Transverse colon (tissue), 4 donors: ENCODE measurements around the gene ADH5. TPM values are rescaled to one million over a fixed set of nuclear protein-coding genes. Genes with fewer than 3 reads are reported as not detected.
A peak's percentile ranks its signal among the peaks of the same experiment; 100 is the strongest.
"Not testable (repeated sequence)": the region's sequence is repeated elsewhere in the genome, so short reads cannot be mapped to it uniquely, and the experiment has no call there.

ENCODE experiments used
- DNase-seq: peaks from one replicate; pipeline ENCODE4 v3.0.0-alpha.2; 2019
- H3K27ac ChIP-seq, 4 donors: fragments of 200-600 bp; sonication (generic); 2 replicates each; pipeline ENCODE4 v1.5.1; 2016 to 2018; ENCODE audit warnings: inconsistent platforms in 4 of 4
- H3K27me3 ChIP-seq: fragments of 200-600 bp; sonication (generic); 2 replicates; pipeline ENCODE4 v1.5.1; 2017; ENCODE audit warnings: inconsistent platforms
- H3K36me3 ChIP-seq, 4 donors: fragments of 200-600 bp; sonication (generic); 2 replicates each; pipeline ENCODE4 v1.5.1; 2017 to 2019; ENCODE audit warnings: inconsistent platforms in 4 of 4
- H3K4me1 ChIP-seq, 4 donors: fragments of 200-600 bp; sonication (generic); 2 replicates each; pipeline ENCODE4 v1.5.1; 2017 to 2020; ENCODE audit warnings: inconsistent platforms in 4 of 4
- H3K4me3 ChIP-seq, 4 donors: fragments of 200-600 bp; sonication (generic); 1 replicate in 1 of 4; 2 replicates in 3 of 4; pipeline versions ENCODE4 v1.5.1 to v1.6.1; 2017 to 2019; ENCODE audit warnings: inconsistent platforms in 4 of 4
- H3K9me3 ChIP-seq, 2 donors: fragments of 200-600 bp; sonication (generic); 2 replicates each; pipeline ENCODE4 v1.5.1; 2017 to 2019; ENCODE audit warnings: inconsistent platforms in 2 of 2
- CTCF ChIP-seq, 5 experiments: fragments of 200-600 bp in 3 of 5; fragments of 450-650 bp in 2 of 5; sonication (generic) in 3 of 5; IDR thresholded peaks; 1 replicate in 2 of 5; 2 replicates in 3 of 5; pipeline ENCODE4 v1.5.1; 2016 to 2017; ENCODE audit warnings: antibody characterized with exemption in 5 of 5, inconsistent platforms in 3 of 5, mild to moderate bottlenecking in 2 of 5, moderate library complexity in 1 of 5
- EP300 ChIP-seq: sonication (generic); formaldehyde crosslinking; IDR thresholded peaks from one replicate; pipeline ENCODE4 v1.6.1; 2017; ENCODE audit warnings: antibody characterized with exemption, low read depth
- POLR2A ChIP-seq: fragments of 450-650 bp; IDR thresholded peaks from one replicate; pipeline ENCODE4 v1.6.1; 2016; ENCODE audit warnings: antibody characterized with exemption, mild to moderate bottlenecking, moderate library complexity
- POLR2AphosphoS5 ChIP-seq, 3 donors: sonication (generic); formaldehyde crosslinking; IDR thresholded peaks; one replicate each; pipeline ENCODE4 v1.6.1; 2016; ENCODE audit warnings: antibody characterized with exemption in 3 of 3
- WGBS, 2 donors: methylation state at CpG; one replicate each; pipeline ENCODE4 v1.1.5; 2018; ENCODE audit warnings: low coverage in 1 of 2; 5-methylcytosine and 5-hydroxymethylcytosine counted together
- in situ Hi-C, 4 donors: fragments of 200-750 bp; cut with MboI; loops; one replicate each; pipeline versions ENCODE4 v1.15.0 to v1.15.1; 2017; ENCODE audit warnings: low sequenced_read_pairs in 3 of 4, low pct_ligation_motif_present in 1 of 4, low pct_unique_long_range_greater_than_20kb in 1 of 4
- intact Hi-C: fragments of 100-400 bp; cut with DNase I; formaldehyde crosslinking; loops from one replicate; pipeline ENCODE4 v1.15.1; 2023; ENCODE audit warnings: low total_unique reads
- total RNA-seq, 4 donors: library from RNA; depleted of rRNA; stranded (reverse); fragments of >200 nt; gene quantifications; one replicate each; pipeline ENCODE4 v1.1.0, GENCODE V29; 2016

Gene ADH5
- total RNA-seq, 4 donors from 2014 or later, result 63.3 to 159 (median 111) TPM

GRCh38 chr4:99024481-99025275 lies 63.9 kb downstream of the ADH5 start:
- Histone ChIP-seq H3K27ac (peak overlapping the region; percentile 55 to 72 (median 68)), H3K9me3 (peaks cover 3 to 5% of the 10 kb centered on the region in 2 donors), H3K4me3 (peak overlapping the region in 1 of 4 donors; percentile 12), H3K36me3 (no peaks in the 10 kb centered on the region), H3K27me3 (no peaks in the 10 kb centered on the region), H3K4me1 (peaks cover 3 to 37% (median 30%) of the 10 kb centered on the region in 4 donors)
- peak; percentile 48 for DNase-seq
- WGBS, 2 donors, result 38 to 59% methylated on average over 5 to 7 of the region's 7 CpGs
- TF ChIP-seq POLR2A (no peak), CTCF (IDR thresholded peaks at IDR 0.05) (peak in 2 of 5 experiments; percentile 14 to 26)
- intact Hi-C loops (no loop called here), in situ Hi-C loops (no loop called here)

- H3K4me1 ChIP-seq, result peaks cover 3 to 37% (median 30%) of the 10 kb centered on the region in 4 donors
- peak overlapping the region; percentile 55 to 72 (median 68) for H3K27ac ChIP-seq
- H3K27me3 ChIP-seq, intact Hi-C loops, H3K9me3 ChIP-seq, in situ Hi-C loops, H3K36me3 ChIP-seq: not testable (repeated sequence)
- peak overlapping the region in 1 of 4 donors; percentile 12 for H3K4me3 ChIP-seq
- DNase-seq, result peak; percentile 70
- WGBS, 2 donors, result 20 to 43% methylated on average over 2 to 10 of the region's 10 CpGs
Observed at GRCh38 chr4:99023800-99024251, 64.8 kb downstream of the ADH5 start.

- Histone ChIP-seq H3K27ac (no peak overlapping the region), H3K4me3 (no peak overlapping the region), H3K27me3 (no peaks in the 10 kb centered on the region), H3K4me1 (peaks cover 3 to 32% (median 28%) of the 10 kb centered on the region in 4 donors), H3K36me3 (no peaks in the 10 kb centered on the region), H3K9me3 (peaks cover 3 to 5% of the 10 kb centered on the region in 2 donors)
- DNase-seq, result no peak
- in situ Hi-C loops (no loop called here), intact Hi-C loops (no loop called here)
- TF ChIP-seq POLR2AphosphoS5 (IDR thresholded peaks at IDR 0.05) (no peak), EP300 (no peak), CTCF (IDR thresholded peaks at IDR 0.05) (no peak), POLR2A (no peak)
- 97% methylated on average over 9 of the region's 9 CpGs; no CpG with 5 or more reads in 1 of the 2 donors for WGBS, 2 donors
Observed at GRCh38 chr4:99022566-99022965, 66.0 kb downstream of the ADH5 start.

- Histone ChIP-seq H3K4me3 (no peak overlapping the region), H3K9me3 (peaks cover 3 to 5% of the 10 kb centered on the region in 2 donors), H3K4me1 (peaks cover 3 to 27% (median 22%) of the 10 kb centered on the region in 4 donors), H3K27me3 (no peaks in the 10 kb centered on the region), H3K27ac (no peak overlapping the region), H3K36me3 (no peaks in the 10 kb centered on the region)
- in situ Hi-C loops (no loop called here), intact Hi-C loops (no loop called here)
- no peak for DNase-seq
- TF ChIP-seq CTCF (IDR thresholded peaks at IDR 0.05), result no peak
- TF ChIP-seq EP300, result no peak
- TF ChIP-seq POLR2A, result no peak
- TF ChIP-seq POLR2AphosphoS5 (IDR thresholded peaks at IDR 0.05), result no peak
- WGBS, 2 donors, result 97% methylated on average over 5 of the region's 5 CpGs; no CpG with 5 or more reads in 1 of the 2 donors
Observed at GRCh38 chr4:99021386-99021785, 67.2 kb downstream of the ADH5 start.

Other genes with a start within 250 kb of the ADH5 start
- gene EIF4E, start 159.7 kb downstream of the ADH5 start, total RNA-seq, result 100 to 1,000 TPM in 1 of 4 donors, 10 to 100 TPM in 3; 20.9 to 103 (median 48.4) TPM
- gene METAP1, start 93.1 kb downstream of the ADH5 start, total RNA-seq, result 10 to 100 TPM; 34.8 to 66.1 (median 55.9) TPM
- gene ADH4, start 55.5 kb upstream of the ADH5 start, total RNA-seq, result 1 to 10 TPM in 1 of 4 donors, under 1 TPM in 1, not detected in 2; 0.55 to 1.1 TPM
- 10 to 100 TPM in 2 of 4 donors, 1 to 10 TPM in 2; 2.0 to 15.2 (median 8.6) TPM for gene ADH6, start 130.5 kb upstream of the ADH5 start, total RNA-seq
- not detected for gene ADH1A, start 202.2 kb upstream of the ADH5 start, total RNA-seq
- 100 to 1,000 TPM in 2 of 4 donors, 10 to 100 TPM in 2; 64.3 to 318 (median 114) TPM for gene ADH1B, start 232.6 kb upstream of the ADH5 start, total RNA-seq